Lower leg skin (tissue), 3 donors: ENCODE data around the gene C5AR2.

Experiments used
- POLR2A ChIP-seq, 2 donors: fragments of 450-650 bp; IDR thresholded peaks; one replicate each; pipeline ENCODE4 v1.6.1; 2016 to 2017; ENCODE audit warnings: antibody characterized with exemption in 2 of 2, mild to moderate bottlenecking in 1 of 2, moderate library complexity in 1 of 2
- TF ChIP-seq, protein P1 (sequence below), 3 donors: fragments of 450-650 bp; IDR thresholded peaks; one replicate each; pipeline ENCODE4 v1.5.1; 2016; ENCODE audit warnings: antibody characterized with exemption in 3 of 3, mild to moderate bottlenecking in 3 of 3, moderate library complexity in 2 of 3

DNA sequence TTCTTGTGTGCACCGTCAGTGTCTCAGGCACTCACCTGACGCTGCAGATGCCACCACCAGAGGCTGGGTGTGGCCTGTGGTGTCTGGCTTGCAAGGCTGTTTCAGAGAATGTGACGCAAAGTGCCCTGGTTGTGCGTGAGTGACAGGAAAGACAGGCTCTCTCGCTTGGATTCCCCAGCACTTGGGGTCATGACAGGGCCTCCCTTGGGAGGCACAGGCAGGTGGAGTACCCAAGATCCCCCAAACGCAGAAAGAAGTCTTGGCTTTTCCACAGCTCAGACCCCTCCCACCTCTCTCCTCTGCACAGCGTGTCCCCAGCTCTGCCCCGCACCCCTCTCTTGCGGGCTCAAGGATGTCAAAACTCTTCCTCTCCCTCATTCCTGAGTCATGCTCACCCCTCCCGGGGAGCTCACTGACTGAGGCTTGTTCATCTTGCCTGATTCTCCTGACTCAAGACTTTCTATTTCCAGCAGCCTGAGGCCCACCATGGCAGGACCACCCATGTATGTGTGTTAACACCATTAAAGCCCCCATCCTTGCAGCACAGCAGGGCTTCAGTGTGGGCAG lies 38.2 kb downstream of the C5AR2 start:
- no peak for TF ChIP-seq POLR2A (IDR thresholded peaks at IDR 0.05)
- TF ChIP-seq, protein P1, sequence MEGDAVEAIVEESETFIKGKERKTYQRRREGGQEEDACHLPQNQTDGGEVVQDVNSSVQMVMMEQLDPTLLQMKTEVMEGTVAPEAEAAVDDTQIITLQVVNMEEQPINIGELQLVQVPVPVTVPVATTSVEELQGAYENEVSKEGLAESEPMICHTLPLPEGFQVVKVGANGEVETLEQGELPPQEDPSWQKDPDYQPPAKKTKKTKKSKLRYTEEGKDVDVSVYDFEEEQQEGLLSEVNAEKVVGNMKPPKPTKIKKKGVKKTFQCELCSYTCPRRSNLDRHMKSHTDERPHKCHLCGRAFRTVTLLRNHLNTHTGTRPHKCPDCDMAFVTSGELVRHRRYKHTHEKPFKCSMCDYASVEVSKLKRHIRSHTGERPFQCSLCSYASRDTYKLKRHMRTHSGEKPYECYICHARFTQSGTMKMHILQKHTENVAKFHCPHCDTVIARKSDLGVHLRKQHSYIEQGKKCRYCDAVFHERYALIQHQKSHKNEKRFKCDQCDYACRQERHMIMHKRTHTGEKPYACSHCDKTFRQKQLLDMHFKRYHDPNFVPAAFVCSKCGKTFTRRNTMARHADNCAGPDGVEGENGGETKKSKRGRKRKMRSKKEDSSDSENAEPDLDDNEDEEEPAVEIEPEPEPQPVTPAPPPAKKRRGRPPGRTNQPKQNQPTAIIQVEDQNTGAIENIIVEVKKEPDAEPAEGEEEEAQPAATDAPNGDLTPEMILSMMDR (IDR thresholded peaks at IDR 0.05): no peak
